Erythroblast (primary cell): Measurements from ENCODE around the gene HSPA14.

ENCODE experiments used
- GATA1 ChIP-seq: IDR thresholded peaks from 2 replicates; pipeline ENCODE4 v1.6.1; 2011; ENCODE audit warnings: low read depth, mild to moderate bottlenecking, control low read depth, low read length, moderate library complexity
- POLR2A ChIP-seq: IDR thresholded peaks from 2 replicates; pipeline ENCODE4 v1.6.1; 2011; ENCODE audit warnings: mild to moderate bottlenecking, low read length

DNA sequence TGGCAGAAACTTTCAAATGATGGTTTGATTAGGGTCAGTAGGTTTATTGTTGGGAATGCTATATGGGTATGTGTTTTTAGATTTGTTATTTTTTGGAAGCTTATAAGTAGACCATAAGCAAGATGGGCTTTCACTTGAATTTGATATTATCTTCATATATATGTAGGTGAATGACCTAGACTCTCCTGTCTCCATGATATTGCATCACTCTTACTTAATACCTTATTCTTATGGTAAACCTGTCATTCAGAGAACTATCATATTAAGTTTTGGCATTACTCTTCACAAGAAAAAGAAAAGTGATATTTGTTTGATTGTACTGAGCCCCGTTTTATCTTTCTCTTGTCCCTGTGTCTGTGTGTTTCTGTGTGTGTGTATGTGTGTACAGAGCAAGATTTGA is 17.3 kb downstream of the HSPA14 start:
- no peak for TF ChIP-seq POLR2A
- no peak for TF ChIP-seq GATA1
